NK-92 treated with Interleukin-12 subunit alpha and Interleukin-12 subunit beta, amount 100 ng/mL, for 24 hours (cell line): ENCODE data around the gene NCKAP5.

ENCODE experiments used
- DNase-seq: peaks from one replicate; lab custom pipeline; 2025; lab: John Stamatoyannopoulos, UW

Gene NCKAP5

GRCh38 chr2:133458280-133458679, 110.0 kb downstream of the NCKAP5 start:
- DNase-seq = no peak

DNA sequence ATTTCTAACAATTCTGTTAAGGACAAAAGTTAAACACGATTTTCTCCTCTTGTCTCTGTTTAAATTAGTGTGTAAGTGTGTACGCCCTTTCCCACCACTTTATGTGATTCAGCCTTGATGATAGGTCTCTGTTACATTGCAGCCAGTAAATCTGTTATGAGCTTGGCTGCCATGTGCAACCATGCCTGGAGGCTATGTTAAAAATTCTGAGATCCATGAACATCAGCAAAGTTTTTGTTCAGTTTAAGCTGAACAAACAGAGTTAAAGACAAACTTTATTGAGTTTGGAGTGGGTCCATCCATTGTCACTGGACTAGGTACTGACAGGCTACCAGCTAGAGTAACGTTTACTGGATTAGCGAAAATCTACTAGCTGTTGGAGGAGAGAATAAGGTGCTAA, 110.4 kb downstream of the NCKAP5 start:
- no peak for DNase-seq

DNA sequence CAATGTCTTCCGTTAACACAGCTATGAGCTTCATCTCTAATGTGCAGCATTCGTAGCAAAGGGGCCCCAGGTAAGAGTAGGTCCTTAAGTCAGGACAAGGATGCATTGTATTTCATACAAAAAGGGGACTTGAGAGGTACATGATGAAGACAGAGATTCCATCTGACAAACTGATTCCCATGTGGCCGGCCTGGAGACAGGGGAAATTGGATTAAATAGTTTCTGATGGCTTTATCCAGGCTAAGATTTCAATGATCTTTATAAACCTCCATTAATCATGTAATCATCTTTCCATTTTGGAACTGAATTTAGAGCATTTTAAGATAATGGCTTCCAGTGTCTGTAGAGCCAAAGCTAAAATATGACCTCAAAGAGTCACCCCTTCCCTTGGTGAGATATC, 111.3 kb downstream of the NCKAP5 start:
- no peak for DNase-seq

GRCh38 chr2:133456156-133456555, 112.1 kb downstream of the NCKAP5 start:
- DNase-seq = no peak

DNA sequence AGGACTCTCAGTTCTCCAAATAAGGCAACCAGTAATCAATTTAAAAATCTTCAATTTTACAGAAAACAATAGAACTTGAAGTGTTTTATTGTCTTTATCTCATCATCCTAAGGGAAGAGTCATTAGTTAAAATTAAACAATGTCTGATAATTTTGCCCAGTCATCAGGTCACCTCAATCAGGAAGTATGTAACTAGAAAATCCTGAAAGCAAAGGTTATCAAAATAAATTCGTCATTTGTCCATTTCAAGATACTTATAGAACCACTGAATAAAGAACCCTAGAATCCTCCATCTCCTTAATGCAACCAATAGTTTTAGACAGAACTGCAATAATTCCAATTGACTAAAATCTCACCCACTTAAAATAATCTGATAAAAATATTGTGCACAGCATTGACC, 115.2 kb downstream of the NCKAP5 start:
- no peak for DNase-seq

DNA sequence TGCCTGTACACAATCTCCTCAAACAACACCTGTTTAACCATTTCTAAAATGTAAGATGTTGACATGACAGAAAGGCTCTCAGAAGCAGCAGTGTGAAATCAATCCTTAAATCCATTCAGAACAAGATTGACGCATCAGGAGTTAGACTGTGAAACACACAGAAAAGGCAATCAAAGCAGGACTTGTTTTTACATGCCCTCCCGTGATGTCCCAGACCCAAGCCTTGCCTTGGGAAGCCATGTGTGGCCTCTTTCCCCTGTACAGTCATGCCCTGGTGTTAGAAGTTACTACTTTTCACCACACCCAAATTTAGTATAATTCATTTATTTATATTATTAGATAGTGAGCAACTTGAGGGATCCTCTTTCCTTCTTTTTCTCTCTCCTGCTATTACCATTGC, 115.7 kb downstream of the NCKAP5 start:
- no peak for DNase-seq

GRCh38 chr2:133452146-133452545, 116.1 kb downstream of the NCKAP5 start:
- no peak for DNase-seq

DNA sequence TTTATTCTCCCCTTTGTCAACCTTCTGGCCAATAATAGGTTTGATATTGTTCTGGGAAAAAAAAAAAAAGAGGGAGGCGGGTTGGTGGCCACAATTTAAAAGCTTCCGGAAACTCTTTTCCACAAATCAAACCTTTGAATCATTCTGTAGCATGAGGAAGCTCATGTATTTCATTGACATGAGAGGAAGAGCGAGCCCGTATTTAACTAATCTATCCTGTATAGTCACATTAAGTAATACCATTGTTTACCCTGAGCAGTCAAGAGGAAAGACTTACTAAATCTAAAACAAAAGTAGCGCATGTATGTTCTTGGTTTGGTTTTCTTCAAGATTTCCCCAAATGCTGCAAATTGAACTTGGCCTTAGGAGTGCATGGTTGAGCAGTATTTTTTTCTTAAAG, 120.1 kb downstream of the NCKAP5 start:
- DNase-seq = no peak

- no peak for DNase-seq
Observed at GRCh38 chr2:133447303-133447702, 121.0 kb downstream of the NCKAP5 start.

- no peak for DNase-seq
Observed at GRCh38 chr2:133444465-133444864, 123.8 kb downstream of the NCKAP5 start.

- no peak for DNase-seq
Observed at GRCh38 chr2:133442393-133442792, 125.9 kb downstream of the NCKAP5 start.

- no peak for DNase-seq
Observed at GRCh38 chr2:133439565-133439920, 128.7 kb downstream of the NCKAP5 start.

DNA sequence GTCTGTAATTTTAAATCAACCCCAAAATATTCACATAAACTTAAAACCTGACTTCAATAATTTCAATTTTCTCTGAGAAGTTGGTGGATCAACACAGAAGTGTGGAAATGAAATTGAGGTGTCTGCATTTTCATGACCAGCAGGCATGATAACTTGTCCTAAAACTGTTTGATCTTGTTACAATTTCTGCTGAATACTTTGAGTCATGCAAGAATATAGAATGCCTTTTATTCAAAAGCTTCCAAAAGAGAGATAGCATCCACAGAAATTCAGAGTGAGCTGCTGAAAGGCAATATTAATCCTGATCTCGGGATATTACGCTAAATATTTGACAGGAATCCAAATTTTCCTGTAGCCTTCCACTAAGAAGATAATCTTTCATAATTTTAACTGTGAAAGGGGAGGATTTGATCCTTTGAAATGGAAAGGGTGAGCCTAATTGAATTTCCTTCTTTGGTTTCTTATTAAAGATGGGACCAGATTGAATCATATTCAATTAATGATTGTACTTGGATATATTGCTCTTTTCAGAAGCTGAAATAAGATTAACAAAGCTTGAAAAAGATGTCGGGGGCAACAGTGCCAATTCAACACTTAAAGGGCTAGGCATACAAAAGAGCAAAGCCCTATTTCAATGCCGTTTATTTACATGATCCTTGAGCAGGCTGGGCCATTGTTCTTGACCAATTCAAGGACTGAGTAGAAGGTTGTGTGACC, 129.3 kb downstream of the NCKAP5 start:
- DNase-seq = no peak

GRCh38 chr2:133438026-133438425, 130.2 kb downstream of the NCKAP5 start:
- no peak for DNase-seq

- no peak for DNase-seq
Observed at GRCh38 chr2:133437492-133437891, 130.8 kb downstream of the NCKAP5 start.

DNA sequence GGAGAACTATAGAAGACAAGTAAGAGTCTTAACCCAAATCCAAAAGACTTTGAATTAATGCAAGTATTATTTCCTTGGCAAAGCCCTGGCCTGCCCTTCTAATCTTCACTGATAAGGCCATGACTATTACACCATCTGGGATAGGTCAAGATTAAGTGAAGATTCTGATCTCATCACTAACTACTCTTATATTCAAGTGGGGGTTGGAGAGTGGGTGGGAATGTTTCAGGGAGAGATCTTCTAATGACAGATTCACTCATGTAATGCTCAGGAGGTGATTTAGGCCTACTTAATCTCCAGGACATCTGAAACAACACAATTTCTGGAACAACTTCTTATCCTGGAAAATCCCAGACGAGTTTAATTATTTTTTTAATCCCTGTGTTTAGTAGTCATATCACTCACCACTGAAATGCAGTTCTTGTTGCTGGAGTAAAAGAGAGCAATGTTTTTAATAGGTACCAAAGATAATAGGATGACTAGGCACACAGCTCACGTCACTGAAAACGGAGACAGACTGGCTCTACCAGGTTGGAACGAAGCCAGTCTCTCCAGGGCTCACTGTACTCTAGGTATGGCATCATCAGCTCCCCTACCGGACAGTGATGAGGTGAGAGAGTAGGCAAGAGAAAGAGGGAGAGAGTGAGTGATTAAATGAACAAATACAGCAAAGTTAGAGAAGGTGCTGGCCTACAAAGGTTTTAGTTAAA, 133.1 kb downstream of the NCKAP5 start:
- DNase-seq = no peak

DNA sequence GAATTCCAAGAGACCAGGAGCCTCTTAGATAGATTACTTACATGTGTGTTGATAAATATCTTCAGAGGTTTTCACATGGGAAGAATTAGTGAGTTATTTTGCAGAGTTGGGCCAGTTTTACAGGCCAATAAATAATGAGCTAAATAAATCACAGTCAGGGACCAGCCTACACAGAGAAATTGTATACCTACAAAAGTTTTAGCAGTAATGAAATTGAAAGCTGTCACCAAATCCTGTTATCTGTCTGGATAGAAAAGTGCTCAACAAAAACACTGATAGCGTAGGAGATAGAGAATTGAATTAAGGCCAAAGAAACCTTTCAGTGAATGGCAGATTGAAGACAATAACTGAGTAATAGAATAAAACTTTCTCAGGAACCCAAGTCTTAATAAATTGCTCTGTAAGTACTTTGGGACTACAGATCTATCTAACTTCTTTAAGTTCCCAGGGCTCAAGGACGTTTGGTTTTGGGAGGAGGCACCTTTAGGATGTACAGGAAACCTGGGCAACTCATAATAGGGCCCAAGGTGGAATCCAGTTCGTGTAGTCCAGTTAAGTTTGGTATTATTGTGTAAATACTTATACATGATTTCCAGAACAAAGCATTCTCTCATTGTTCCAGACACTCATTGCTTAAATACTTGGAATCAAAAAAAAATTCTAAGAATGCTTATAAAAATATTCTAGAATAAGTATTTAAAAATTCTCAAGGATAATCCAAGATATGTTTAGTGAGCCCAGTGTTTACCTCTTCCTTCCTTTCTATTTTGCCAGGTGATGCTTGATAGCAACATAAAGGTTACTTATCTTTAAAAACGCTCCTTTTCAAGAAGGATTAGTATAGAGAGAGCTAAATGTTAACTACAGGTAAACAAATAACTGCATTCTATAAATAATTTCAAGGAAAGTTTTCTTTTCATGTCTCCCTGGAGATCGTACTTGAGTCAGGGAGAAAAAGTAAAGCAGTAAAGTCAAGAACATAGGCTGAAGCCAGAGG, 134.5 kb downstream of the NCKAP5 start:
- no peak for DNase-seq

GRCh38 chr2:133432778-133433177, 135.5 kb downstream of the NCKAP5 start:
- no peak for DNase-seq

DNA sequence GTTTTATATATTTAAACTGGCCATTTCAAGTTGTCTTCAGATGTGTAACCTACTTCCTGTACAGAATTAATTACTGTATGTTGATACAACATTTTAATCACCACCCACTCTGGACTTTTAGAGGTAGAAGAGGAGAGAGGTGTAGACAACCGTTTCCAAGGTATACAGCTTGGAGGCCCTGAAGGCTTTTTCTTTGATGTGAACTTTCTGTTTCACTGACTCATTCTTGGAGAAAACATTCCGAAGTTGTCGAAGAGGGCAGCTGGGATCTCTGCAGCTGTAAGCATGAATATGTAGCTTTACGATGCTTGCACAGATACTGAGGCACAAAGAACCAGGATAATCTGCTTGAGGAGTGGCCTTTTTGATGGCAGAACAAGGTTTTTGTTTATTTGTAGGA, 137.0 kb downstream of the NCKAP5 start:
- no peak for DNase-seq

- DNase-seq = no peak
Observed at GRCh38 chr2:133426791-133427190, 141.5 kb downstream of the NCKAP5 start.

DNA sequence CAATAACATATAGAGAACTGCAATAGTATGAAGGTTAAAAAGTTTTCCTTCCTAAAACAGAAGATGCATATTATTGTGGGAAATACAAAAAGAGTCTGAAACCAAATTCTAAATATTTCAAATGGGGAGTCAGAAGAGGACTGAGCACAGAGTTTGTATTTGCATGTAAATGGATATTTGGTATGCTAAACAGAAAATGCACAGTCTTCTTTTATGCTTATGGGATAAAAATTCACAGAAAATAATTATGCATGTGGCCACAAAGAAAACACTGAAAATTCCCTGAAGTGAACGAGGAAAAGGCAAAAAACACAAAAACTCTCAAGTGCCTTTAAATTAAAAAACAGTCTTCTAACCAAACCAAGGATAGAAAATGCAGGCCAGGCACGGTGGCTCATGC, 142.7 kb downstream of the NCKAP5 start:
- no peak for DNase-seq

DNA sequence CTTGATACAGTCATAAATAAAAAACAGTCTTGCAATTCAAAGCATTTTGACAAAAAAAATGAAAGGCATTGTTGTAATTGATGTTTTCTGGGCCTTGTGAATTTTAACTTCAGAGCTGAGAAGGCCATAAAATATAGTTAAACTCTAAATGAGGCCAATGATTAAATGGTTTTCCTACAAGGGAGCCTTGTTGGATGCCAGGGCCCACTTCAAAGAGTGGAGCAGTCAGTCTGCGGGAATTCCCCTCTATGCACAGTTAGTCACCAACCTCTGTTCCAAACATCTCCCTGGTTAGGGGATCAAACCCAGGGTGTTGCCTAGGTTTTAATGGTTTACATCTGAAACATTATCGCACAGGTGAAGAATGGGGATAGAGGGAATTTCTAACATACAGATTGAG, 143.4 kb downstream of the NCKAP5 start:
- no peak for DNase-seq

DNA sequence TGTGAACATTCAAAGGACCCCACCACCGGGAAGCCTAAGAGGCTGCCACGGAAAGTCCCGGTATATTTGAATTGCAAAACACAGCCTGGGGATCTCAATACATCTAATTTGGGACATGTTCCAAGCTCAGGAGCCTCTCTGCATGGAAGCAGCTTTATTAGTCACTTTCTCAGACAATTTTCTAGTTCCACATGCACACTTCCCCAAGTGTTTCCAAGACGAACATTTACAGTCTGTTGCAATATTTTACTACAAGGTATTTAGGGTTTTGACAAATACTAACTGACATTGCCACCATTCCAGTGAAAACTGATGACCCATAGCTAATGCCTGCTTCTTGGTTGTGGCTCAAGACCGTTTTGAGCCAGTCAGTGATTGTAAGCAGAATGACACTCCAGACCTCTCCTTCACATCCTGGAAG, 145.3 kb downstream of the NCKAP5 start:
- no peak for DNase-seq
